Measurements from ENCODE around the gene SCLY. TPM values are rescaled to one million over a fixed set of nuclear protein-coding genes. Genes with fewer than 3 reads are reported as not detected.

SCLY gene
- total RNA-seq, 4 donors from 2014 or later, result 9.8 to 17.9 (median 13.9) TPM

GRCh38 chr2:238019962-238020361, 40.8 kb upstream of the SCLY start:
- intact Hi-C loops (cut with DNase I), result loop anchor here (10.0 kb wide), 1 partner anchor 165 kb away; the partner anchor contains the start of gene RAMP1
- no peak for TF ChIP-seq CTCF (IDR thresholded peaks at IDR 0.05)
- no peak for TF ChIP-seq POLR2A (IDR thresholded peaks at IDR 0.05; ENCODE audit: low read depth)
- TF ChIP-seq POLR2AphosphoS5 (IDR thresholded peaks at IDR 0.05), result no peak
- TF ChIP-seq EP300 (IDR thresholded peaks at IDR 0.05), result no peak
- H3K27ac ChIP-seq (replicated peaks in 1 of 4), result no peak overlapping the region
- no peaks in the 10 kb centered on the region for H3K4me1 ChIP-seq
- H3K27me3 ChIP-seq, result no peaks in the 10 kb centered on the region
- no peak for DNase-seq (ENCODE audit: extremely low spot score)
- 90% methylated on average over 2 of the region's 2 CpGs for WGBS
- no peaks in the 10 kb centered on the region for H3K9me3 ChIP-seq
- no peak overlapping the region for H3K4me3 ChIP-seq
- H3K36me3 ChIP-seq, result peaks cover 4 to 39% (median 24%) of the 10 kb centered on the region in 4 donors

GRCh38 chr2:238020816-238021215, 40.0 kb upstream of the SCLY start:
- intact Hi-C loops (cut with DNase I), result no loop called here
- Histone ChIP-seq H3K36me3 (peaks cover 5 to 47% (median 29%) of the 10 kb centered on the region in 4 donors), H3K4me3 (no peak overlapping the region), H3K4me1 (no peaks in the 10 kb centered on the region), H3K27ac (replicated peaks in 1 of 4) (no peak overlapping the region), H3K9me3 (no peaks in the 10 kb centered on the region), H3K27me3 (no peaks in the 10 kb centered on the region)
- TF ChIP-seq EP300 (IDR thresholded peaks at IDR 0.05) (no peak), CTCF (IDR thresholded peaks at IDR 0.05) (no peak), POLR2A (IDR thresholded peaks at IDR 0.05; ENCODE audit: low read depth) (no peak), POLR2AphosphoS5 (IDR thresholded peaks at IDR 0.05) (no peak)
- DNase-seq (ENCODE audit: extremely low spot score), result no peak
- WGBS, result 97% methylated on average over 9 of the region's 9 CpGs

- Histone ChIP-seq H3K9me3 (no peaks in the 10 kb centered on the region), H3K36me3 (peaks cover 10 to 52% (median 34%) of the 10 kb centered on the region in 4 donors), H3K4me3 (no peak overlapping the region), H3K4me1 (no peaks in the 10 kb centered on the region), H3K27ac (replicated peaks in 1 of 4) (no peak overlapping the region), H3K27me3 (no peaks in the 10 kb centered on the region)
- WGBS, result 96% methylated on average over 4 of the region's 4 CpGs
- TF ChIP-seq CTCF (IDR thresholded peaks at IDR 0.05) (no peak), EP300 (IDR thresholded peaks at IDR 0.05) (no peak), POLR2A (IDR thresholded peaks at IDR 0.05; ENCODE audit: low read depth) (no peak), POLR2AphosphoS5 (IDR thresholded peaks at IDR 0.05) (no peak)
- intact Hi-C loops (cut with DNase I), result no loop called here
- no peak for DNase-seq (ENCODE audit: extremely low spot score)
Observed at GRCh38 chr2:238021327-238021726, 39.5 kb upstream of the SCLY start.

- TF ChIP-seq POLR2A (IDR thresholded peaks at IDR 0.05; ENCODE audit: low read depth), result no peak
- TF ChIP-seq EP300 (IDR thresholded peaks at IDR 0.05), result no peak
- no peak for TF ChIP-seq POLR2AphosphoS5 (IDR thresholded peaks at IDR 0.05)
- no peak for TF ChIP-seq CTCF (IDR thresholded peaks at IDR 0.05)
- H3K4me1 ChIP-seq, result no peaks in the 10 kb centered on the region
- no peak overlapping the region for H3K4me3 ChIP-seq
- peaks cover 8 to 60% (median 39%) of the 10 kb centered on the region in 4 donors for H3K36me3 ChIP-seq
- 92% methylated on average over 5 of the region's 5 CpGs for WGBS
- peak; percentile 86 for DNase-seq (ENCODE audit: extremely low spot score)
- intact Hi-C loops (cut with DNase I), result no loop called here
- H3K27me3 ChIP-seq, result no peaks in the 10 kb centered on the region
- no peaks in the 10 kb centered on the region for H3K9me3 ChIP-seq
- H3K27ac ChIP-seq (replicated peaks in 1 of 4), result no peak overlapping the region
Observed at GRCh38 chr2:238022594-238023157, 38.1 kb upstream of the SCLY start.

- Histone ChIP-seq H3K9me3 (no peaks in the 10 kb centered on the region), H3K4me1 (no peaks in the 10 kb centered on the region), H3K27ac (replicated peaks in 1 of 4) (no peak overlapping the region), H3K36me3 (peaks cover 7 to 56% (median 35%) of the 10 kb centered on the region in 4 donors), H3K4me3 (no peak overlapping the region), H3K27me3 (no peaks in the 10 kb centered on the region)
- no peak for TF ChIP-seq CTCF (IDR thresholded peaks at IDR 0.05)
- DNase-seq (ENCODE audit: extremely low spot score), result peak; percentile 39
- intact Hi-C loops (cut with DNase I), result no loop called here
- WGBS, result 100% methylated on average over 2 of the region's 2 CpGs
Observed at GRCh38 chr2:238023608-238024007, 37.2 kb upstream of the SCLY start.

Measured in esophagus muscularis mucosa (tissue), 4 donors.